ENCODE measurements around the gene SFSWAP.
"Not testable (repeated sequence)": the region's sequence is repeated elsewhere in the genome, so short reads cannot be mapped to it uniquely, and the experiment has no call there.

Gene SFSWAP

GRCh38 chr12:131737150-131737827 is 26.4 kb downstream of the SFSWAP start:
- DNase-seq = no peak

GRCh38 chr12:131738196-131738595 is 27.3 kb downstream of the SFSWAP start:
- DNase-seq = no peak

GRCh38 chr12:131740626-131741025 is 29.7 kb downstream of the SFSWAP start:
- no peak for DNase-seq

GRCh38 chr12:131742761-131743160 is 31.9 kb downstream of the SFSWAP start:
- not testable (repeated sequence) for DNase-seq

- DNase-seq = not testable (repeated sequence)
Measured at GRCh38 chr12:131743410-131743809, 32.5 kb downstream of the SFSWAP start.

- DNase-seq = not testable (repeated sequence)
Measured at GRCh38 chr12:131743880-131744279, 33.0 kb downstream of the SFSWAP start.

- not testable (repeated sequence) for DNase-seq
Measured at GRCh38 chr12:131744675-131745074, 33.8 kb downstream of the SFSWAP start.

- DNase-seq = no peak
Measured at GRCh38 chr12:131745706-131746105, 34.8 kb downstream of the SFSWAP start.

GRCh38 chr12:131747276-131748177 is 36.6 kb downstream of the SFSWAP start:
- no peak for DNase-seq

GRCh38 chr12:131749618-131750315 is 38.9 kb downstream of the SFSWAP start:
- no peak for DNase-seq

GRCh38 chr12:131751335-131751734 is 40.4 kb downstream of the SFSWAP start:
- DNase-seq = no peak

- DNase-seq = no peak
Measured at GRCh38 chr12:131752451-131752850, 41.6 kb downstream of the SFSWAP start.

GRCh38 chr12:131753005-131753404 is 42.1 kb downstream of the SFSWAP start:
- DNase-seq = no peak

GRCh38 chr12:131753757-131754156 is 42.9 kb downstream of the SFSWAP start:
- DNase-seq = no peak

- DNase-seq = no peak
Measured at GRCh38 chr12:131754184-131754583, 43.3 kb downstream of the SFSWAP start.

GRCh38 chr12:131755305-131756113 is 44.6 kb downstream of the SFSWAP start:
- peak in 2 of 5 donors; percentile 17 to 41 for DNase-seq

- no peak for DNase-seq
Measured at GRCh38 chr12:131756441-131756840, 45.6 kb downstream of the SFSWAP start.

GRCh38 chr12:131757111-131757510 is 46.2 kb downstream of the SFSWAP start:
- no peak for DNase-seq

- DNase-seq = no peak
Measured at GRCh38 chr12:131758016-131758739, 47.3 kb downstream of the SFSWAP start.

GRCh38 chr12:131759176-131759575 is 48.3 kb downstream of the SFSWAP start:
- DNase-seq = no peak

- DNase-seq = no peak
Measured at GRCh38 chr12:131761638-131762037, 50.7 kb downstream of the SFSWAP start.

- DNase-seq = no peak
Measured at GRCh38 chr12:131764738-131765137, 53.8 kb downstream of the SFSWAP start.

Measured in T-helper 1 cell (primary cell).